ENCODE measurements around the gene CALR3.

CALR3 gene

DNA sequence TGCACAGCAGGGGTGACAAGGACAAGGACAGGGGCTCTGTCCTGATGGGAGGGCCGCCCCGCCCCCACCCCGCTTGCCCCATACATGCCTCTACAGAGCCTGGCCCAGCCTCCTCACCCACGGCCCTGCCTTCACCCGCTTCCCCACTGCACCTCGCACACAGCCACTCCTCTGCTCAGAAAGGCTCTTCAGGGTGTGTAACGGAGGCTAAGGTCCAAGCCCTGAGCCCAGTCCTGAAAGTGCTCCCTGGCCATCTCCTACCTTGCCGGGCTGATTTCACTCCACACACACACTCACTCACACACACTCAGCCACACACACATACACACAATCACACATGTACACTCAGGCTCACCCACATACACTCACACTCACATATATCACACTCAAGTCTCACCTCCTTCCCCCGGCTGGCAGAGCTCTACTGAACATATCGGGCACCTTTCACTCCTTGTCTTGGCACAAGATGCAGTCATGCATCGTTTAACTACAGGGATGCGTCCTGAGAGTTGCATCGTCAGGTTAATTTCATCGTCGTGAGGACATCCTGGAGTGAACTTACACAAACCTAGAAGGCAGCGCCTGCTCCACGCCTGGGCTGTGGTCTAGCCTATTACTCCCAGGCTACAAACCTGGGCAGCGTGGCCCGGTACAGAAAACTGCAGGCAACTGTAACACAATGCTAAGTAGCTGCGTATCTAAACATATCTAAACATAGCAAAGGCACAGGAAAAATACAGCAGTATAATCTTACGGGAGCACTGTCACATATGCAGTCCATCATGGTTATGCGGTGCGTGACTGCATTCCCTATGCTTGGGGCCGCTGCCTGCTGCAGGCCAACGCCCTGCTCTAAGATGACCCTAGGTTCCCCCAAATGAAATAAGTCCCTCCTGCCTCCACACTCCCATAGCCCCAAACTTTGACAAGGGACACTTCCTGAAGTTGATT lies 37.3 kb downstream of the CALR3 start:
- no peak overlapping the region for H3K27ac ChIP-seq
- TF ChIP-seq ZFX (IDR thresholded peaks at IDR 0.05; ENCODE audit: borderline replicate concordance): no peak
- TF ChIP-seq, protein P1, sequence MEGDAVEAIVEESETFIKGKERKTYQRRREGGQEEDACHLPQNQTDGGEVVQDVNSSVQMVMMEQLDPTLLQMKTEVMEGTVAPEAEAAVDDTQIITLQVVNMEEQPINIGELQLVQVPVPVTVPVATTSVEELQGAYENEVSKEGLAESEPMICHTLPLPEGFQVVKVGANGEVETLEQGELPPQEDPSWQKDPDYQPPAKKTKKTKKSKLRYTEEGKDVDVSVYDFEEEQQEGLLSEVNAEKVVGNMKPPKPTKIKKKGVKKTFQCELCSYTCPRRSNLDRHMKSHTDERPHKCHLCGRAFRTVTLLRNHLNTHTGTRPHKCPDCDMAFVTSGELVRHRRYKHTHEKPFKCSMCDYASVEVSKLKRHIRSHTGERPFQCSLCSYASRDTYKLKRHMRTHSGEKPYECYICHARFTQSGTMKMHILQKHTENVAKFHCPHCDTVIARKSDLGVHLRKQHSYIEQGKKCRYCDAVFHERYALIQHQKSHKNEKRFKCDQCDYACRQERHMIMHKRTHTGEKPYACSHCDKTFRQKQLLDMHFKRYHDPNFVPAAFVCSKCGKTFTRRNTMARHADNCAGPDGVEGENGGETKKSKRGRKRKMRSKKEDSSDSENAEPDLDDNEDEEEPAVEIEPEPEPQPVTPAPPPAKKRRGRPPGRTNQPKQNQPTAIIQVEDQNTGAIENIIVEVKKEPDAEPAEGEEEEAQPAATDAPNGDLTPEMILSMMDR (IDR thresholded peaks at IDR 0.05): no peak

DNA sequence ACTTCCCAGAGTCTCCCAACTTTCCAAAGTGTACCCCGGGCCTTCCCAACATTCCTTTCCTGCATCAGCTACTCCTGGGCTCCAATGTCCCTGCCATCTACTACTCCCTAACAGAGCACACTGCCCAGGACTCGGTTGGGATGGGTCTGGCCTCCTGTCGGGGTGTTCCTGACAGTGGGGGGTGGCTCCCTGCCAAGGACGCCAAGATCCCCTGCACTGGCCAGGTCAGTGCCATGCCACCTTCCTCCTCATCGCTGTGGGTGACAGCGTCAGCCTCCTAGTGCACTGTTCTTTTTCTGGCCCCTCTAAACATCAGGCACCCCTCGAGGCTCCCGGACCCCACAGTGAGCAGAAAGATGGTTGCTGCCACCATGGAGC lies 38.0 kb downstream of the CALR3 start:
- H3K27ac ChIP-seq: no peak overlapping the region
- TF ChIP-seq ZFX (IDR thresholded peaks at IDR 0.05; ENCODE audit: borderline replicate concordance): no peak
- TF ChIP-seq, protein P1 (IDR thresholded peaks at IDR 0.05): no peak

DNA sequence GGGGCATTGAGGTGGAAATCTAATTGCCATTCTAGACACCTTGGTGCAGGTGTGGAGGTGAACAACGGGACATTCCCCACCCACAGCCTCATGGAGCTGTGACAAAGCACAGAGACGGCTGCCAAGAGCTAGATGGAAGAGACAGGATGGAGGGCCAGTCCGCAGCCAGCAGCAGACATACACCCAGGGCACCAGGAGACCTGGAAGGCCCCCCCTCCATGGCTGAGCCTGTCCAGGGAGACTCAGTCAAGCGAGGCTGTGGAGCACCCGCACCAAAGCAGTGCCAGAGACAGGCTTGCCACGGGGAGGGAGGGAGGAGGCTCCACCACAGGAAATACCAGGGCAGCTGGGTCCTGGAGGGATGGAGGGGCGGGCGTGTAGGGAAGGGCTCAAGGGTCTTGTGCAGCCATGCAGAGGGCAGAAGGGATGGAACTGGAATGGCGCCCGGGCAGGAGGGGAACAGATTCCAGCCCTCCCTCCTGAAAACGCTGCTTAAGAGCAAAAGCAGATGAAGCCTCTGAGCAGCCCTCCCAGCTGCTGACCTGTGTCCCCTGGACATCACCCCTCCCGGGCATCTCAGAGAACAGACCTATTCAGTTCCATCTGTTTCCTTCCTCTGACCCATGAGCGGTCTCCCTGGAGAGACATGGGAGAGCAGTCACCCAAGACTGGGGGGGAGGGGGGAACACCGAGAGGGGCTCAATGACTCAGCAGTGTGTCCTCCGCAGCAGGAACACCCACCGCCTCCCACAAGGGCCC lies 38.6 kb downstream of the CALR3 start:
- TF ChIP-seq, protein P1 (IDR thresholded peaks at IDR 0.05): no peak
- TF ChIP-seq ZFX (IDR thresholded peaks at IDR 0.05; ENCODE audit: borderline replicate concordance): no peak
- no peak overlapping the region for H3K27ac ChIP-seq

DNA sequence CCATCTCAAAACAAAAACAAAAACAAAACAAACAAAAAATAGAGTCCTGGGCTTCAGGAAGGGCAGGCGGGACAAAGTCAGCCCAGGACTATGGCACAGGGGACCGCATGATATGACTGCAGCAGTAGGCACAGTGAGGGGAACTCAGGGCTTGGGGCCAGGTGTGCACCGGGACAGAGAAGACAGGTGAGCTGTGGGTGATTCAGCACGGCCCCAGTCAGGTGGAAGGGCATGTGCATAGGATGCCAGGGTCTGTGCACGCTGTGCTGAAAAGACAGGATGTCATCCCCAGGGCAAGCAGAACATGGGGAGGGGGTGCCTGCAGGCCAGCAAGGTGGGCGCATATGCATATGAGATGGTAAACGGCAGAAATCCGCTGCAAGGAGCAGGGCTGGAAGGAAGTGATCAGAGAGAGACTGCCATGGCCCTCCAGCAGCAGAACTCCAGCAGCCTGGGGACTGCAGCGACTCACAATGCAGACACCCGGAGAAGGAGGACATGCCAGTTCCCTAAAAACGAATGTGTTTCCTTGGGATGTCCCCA lies 39.2 kb downstream of the CALR3 start:
- TF ChIP-seq, protein P1 (IDR thresholded peaks at IDR 0.05): no peak
- TF ChIP-seq ZFX (IDR thresholded peaks at IDR 0.05; ENCODE audit: borderline replicate concordance): no peak
- no peak overlapping the region for H3K27ac ChIP-seq

DNA sequence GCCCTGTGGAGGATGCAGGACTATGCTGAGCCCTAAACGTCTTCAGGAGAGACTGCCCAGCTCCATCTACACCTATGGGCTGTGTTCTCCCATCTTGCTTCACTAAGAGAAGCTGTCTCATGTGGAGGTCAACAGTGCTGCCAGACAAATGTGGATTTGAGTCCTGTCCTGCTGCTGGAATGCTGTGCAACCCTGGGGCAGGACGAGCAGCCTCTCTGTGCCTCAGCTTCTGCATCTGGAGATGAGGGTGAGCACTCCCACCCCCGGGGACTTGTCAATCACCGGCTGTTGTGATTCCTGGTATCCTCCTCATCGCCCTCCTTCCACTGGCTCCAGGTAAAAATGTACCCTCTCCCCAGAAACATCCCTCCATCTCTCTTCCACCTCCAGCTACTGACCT lies 40.5 kb downstream of the CALR3 start:
- H3K27ac ChIP-seq: no peak overlapping the region
- no peak for TF ChIP-seq ZFX (IDR thresholded peaks at IDR 0.05; ENCODE audit: borderline replicate concordance)
- TF ChIP-seq, protein P1 (IDR thresholded peaks at IDR 0.05): no peak

DNA sequence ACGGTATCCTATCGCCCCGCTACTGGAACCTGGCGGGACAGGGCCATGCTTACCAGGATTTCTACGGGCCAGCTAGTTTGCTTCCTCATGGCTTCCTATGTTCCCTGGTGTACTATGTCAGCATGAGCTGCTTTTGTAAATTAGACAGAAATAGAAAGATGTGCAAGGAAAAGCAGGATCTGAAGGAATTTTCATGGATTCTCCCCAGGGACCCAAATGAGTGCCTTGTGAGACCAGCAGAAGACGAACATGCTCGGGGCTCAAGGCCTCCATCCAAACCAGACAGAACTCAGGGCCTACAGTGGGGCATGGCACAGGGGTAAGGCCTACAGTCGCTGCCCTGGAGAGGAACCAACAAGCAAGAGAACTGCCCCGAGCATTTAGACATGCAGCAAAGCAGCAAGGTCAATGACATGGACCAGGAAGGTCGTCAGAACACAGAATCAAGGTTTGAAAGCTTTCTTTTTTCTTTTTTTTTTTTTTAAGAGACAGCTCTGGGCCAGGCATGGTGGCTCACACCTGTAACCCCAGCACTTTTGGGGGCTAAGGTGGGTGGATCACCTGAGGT lies 41.5 kb downstream of the CALR3 start:
- no peak overlapping the region for H3K27ac ChIP-seq

More for the DNA sequence above, 41.5 kb downstream of the CALR3 start:
- TF ChIP-seq, protein P1 (IDR thresholded peaks at IDR 0.05): no peak
- no peak for TF ChIP-seq ZFX (IDR thresholded peaks at IDR 0.05; ENCODE audit: borderline replicate concordance)

All from 22Rv1 (cell line).